HCT116 (cell line): ENCODE data around the gene SPPL2B. TPM values are rescaled to one million over a fixed set of nuclear protein-coding genes. Genes with fewer than 3 reads are reported as not detected.

Experiments
- ATAC-seq: fragments of 200-7000 bp; cut with Tn5 transposase; 2 replicates; pipeline ENCODE4 v1.9.1; 2020; ENCODE audit warnings: mild to moderate bottlenecking, moderate library complexity
- BruUV-seq: library from RNA; stranded (reverse); fragments of 400-500 nt; replicated peaks from 2 replicates; lab custom pipeline; 2021; lab: Mats Ljungman, UMichigan
- CTCF ChIA-PET: fragments of 300-600 bp; sonication (Branson Sonifier 250); formaldehyde crosslinking; loops from one replicate; lab custom pipeline; 2021; ENCODE audit warnings: antibody characterized with exemption; lab: Charles Lee
- POLR2A ChIA-PET: fragments of 300-600, 350-600 bp; sonication (Branson Sonifier 250); formaldehyde crosslinking; loops from one replicate; lab custom pipeline; 2021; ENCODE audit warnings: antibody characterized with exemption; lab: Charles Lee
- RAD21 ChIA-PET, 2 experiments: fragments of 300-600 bp; sonication (Branson Sonifier 250); formaldehyde crosslinking; loops; one replicate each; lab custom pipeline; 2023; ENCODE audit warnings: low total read pairs in 2 of 2; ENCODE audit not compliant: uncharacterized antibody in 2 of 2, unreplicated experiment in 2 of 2, low non-redundant PET in 1 of 2; lab: Charles Lee
- DNase-seq: peaks from one replicate; pipeline ENCODE4 v3.0.0-alpha.2; 2010; ENCODE audit warnings: low read depth, low spot score
- H2AFZ ChIP-seq: fragments of 200-600 bp; shearing (Covaris generic), sonication (generic); 2 replicates; pipeline ENCODE4 v1.6.1; 2017; ENCODE audit warnings: low read depth, mixed run types, mixed read lengths, antibody characterized with exemption, low read length; ENCODE audit not compliant: poor library complexity, severe bottlenecking
- H3K27ac ChIP-seq: 2 replicates; pipeline ENCODE4 v1.5.1; 2012; ENCODE audit warnings: low read depth, low read length
- H3K27me3 ChIP-seq: fragments of 200-600 bp; sonication (generic); 2 replicates; pipeline ENCODE4 v1.6.1; 2016; ENCODE audit warnings: mixed run types, low read length, mixed read lengths; ENCODE audit not compliant: insufficient read depth
- H3K36me3 ChIP-seq, 2 experiments: fragments of 200-500 bp in 1 of 2; fragments of 200-600 bp in 1 of 2; sonication (Bioruptor generic) in 1 of 2; sonication (generic) in 1 of 2; 2 replicates each; pipeline versions ENCODE4 v1.5.1 to v1.6.1; 2014 to 2016; ENCODE audit warnings: low read length in 2 of 2, inconsistent platforms in 1 of 2, mixed read lengths in 1 of 2, mixed run types in 1 of 2; ENCODE audit not compliant: insufficient read depth in 2 of 2, control insufficient read depth in 1 of 2
- H3K4me1 ChIP-seq, 2 experiments: fragments of 200-600 bp in 1 of 2; sonication (generic) in 1 of 2; 2 replicates each; pipeline versions ENCODE4 v1.5.1 to v1.6.1; 2012 to 2017; ENCODE audit warnings: low read length in 2 of 2, inconsistent platforms in 1 of 2, mild to moderate bottlenecking in 1 of 2, mixed read lengths in 1 of 2, mixed run types in 1 of 2, moderate library complexity in 1 of 2; ENCODE audit not compliant: insufficient read depth in 2 of 2, control insufficient read depth in 1 of 2
- H3K4me2 ChIP-seq: fragments of 200-600 bp; sonication (generic); 2 replicates; pipeline ENCODE4 v1.6.1; 2017; ENCODE audit warnings: mixed run types, low read length, mixed read lengths
- H3K4me3 ChIP-seq, 2 experiments: fragments of 200-600 bp in 1 of 2; sonication (generic) in 1 of 2; replicated peaks in 1 of 2; 2 replicates each; pipeline ENCODE4 v1.5.1; 2011 to 2016; ENCODE audit warnings: low read length in 2 of 2, control low read depth in 1 of 2, low read depth in 1 of 2, mild to moderate bottlenecking in 1 of 2, mixed read lengths in 1 of 2, mixed run types in 1 of 2
- H3K79me2 ChIP-seq: fragments of 200-600 bp; sonication (generic); 2 replicates; pipeline ENCODE4 v1.6.1; 2017; ENCODE audit warnings: mild to moderate bottlenecking, mixed run types, low read length, moderate library complexity, mixed read lengths; ENCODE audit not compliant: insufficient read depth
- H3K9ac ChIP-seq: fragments of 200-600 bp; sonication (generic); 2 replicates; pipeline ENCODE4 v1.6.1; 2016; ENCODE audit warnings: low read length, mixed read lengths
- H3K9me2 ChIP-seq: fragments of 200-600 bp; sonication (generic), shearing (Covaris generic); 2 replicates; pipeline ENCODE4 v1.6.1; 2017; ENCODE audit warnings: mixed run types, mild to moderate bottlenecking, moderate library complexity; ENCODE audit not compliant: insufficient read depth
- H3K9me3 ChIP-seq, 2 experiments: fragments of 200-500 bp in 1 of 2; fragments of 200-600 bp in 1 of 2; sonication (Bioruptor generic) in 1 of 2; sonication (generic) in 1 of 2; 2 replicates each; pipeline ENCODE4 v1.6.1; 2014 to 2017; ENCODE audit warnings: low read length in 2 of 2, mixed read lengths in 2 of 2, inconsistent platforms in 1 of 2, low read depth in 1 of 2, mild to moderate bottlenecking in 1 of 2, mixed run types in 1 of 2, moderate library complexity in 1 of 2; ENCODE audit not compliant: control insufficient read depth in 1 of 2, insufficient read depth in 1 of 2
- H4K20me1 ChIP-seq: fragments of 200-600 bp; sonication (generic), shearing (Covaris generic); 2 replicates; pipeline ENCODE4 v1.6.1; 2017; ENCODE audit warnings: mixed run types, mild to moderate bottlenecking, moderate library complexity; ENCODE audit not compliant: insufficient read depth
- JUND ChIP-seq: IDR thresholded peaks from 2 replicates; pipeline ENCODE4 v1.6.1; 2012
- SIN3A ChIP-seq: IDR thresholded peaks from 2 replicates; pipeline ENCODE4 v1.6.1; 2012; ENCODE audit warnings: low read depth
- SP1 ChIP-seq: IDR thresholded peaks from 2 replicates; pipeline ENCODE4 v1.6.1; 2012; ENCODE audit warnings: low read depth
- SRF ChIP-seq: IDR thresholded peaks from 2 replicates; pipeline ENCODE4 v1.6.1; 2012; ENCODE audit warnings: low read depth
- TCF7L2 ChIP-seq: IDR thresholded peaks from 2 replicates; pipeline ENCODE4 v1.7.0; 2011; ENCODE audit warnings: borderline replicate concordance, inconsistent platforms; ENCODE audit not compliant: insufficient read depth, insufficient read length; ENCODE audit errors: extremely low read depth
- ZFX ChIP-seq: fragments of 450-650 bp; IDR thresholded peaks from 2 replicates; pipeline ENCODE4 v1.6.1; 2017
- ZNF274 ChIP-seq: fragments of 200-500 bp; sonication (Bioruptor generic); IDR thresholded peaks from 2 replicates; pipeline ENCODE4 v1.6.1; 2014; ENCODE audit warnings: mild to moderate bottlenecking, low read depth, low read length, inconsistent platforms
- intact Hi-C: fragments of 100-400 bp; cut with micrococcal nuclease; formaldehyde crosslinking; loops from 2 replicates; pipeline ENCODE4 v1.10.0; 2022
- total RNA-seq: library from RNA; stranded (reverse); gene quantifications from one replicate; pipeline ENCODE4 v1.2.1, GENCODE V29; 2021; ENCODE audit not compliant: unreplicated experiment
- TF ChIP-seq, protein P1 (sequence below): IDR thresholded peaks from 2 replicates; pipeline ENCODE4 v1.6.1; 2011; ENCODE audit warnings: mild to moderate bottlenecking, low read length, moderate library complexity; ENCODE audit not compliant: insufficient replicate concordance; ENCODE audit errors: extremely low read depth
- TF ChIP-seq, protein P2 (sequence below): IDR thresholded peaks from 2 replicates; pipeline ENCODE4 v1.6.1; 2012

SPPL2B gene
- total RNA-seq, 1 experiment from 2014 or later, result 83.1 TPM

GRCh38 chr19:2335848-2336247, 7.4 kb downstream of the SPPL2B start:
- no peaks in the 10 kb centered on the region for H3K36me3 ChIP-seq
- no peak overlapping the region for H3K4me2 ChIP-seq
- intact Hi-C loops, result no loop called here
- H4K20me1 ChIP-seq, result no peaks in the 10 kb centered on the region; the same call in 1 of the 2 replicates
- peaks cover 0 to 5% of the 10 kb centered on the region in 2 experiments; a peak in 1 of 4 replicates for H3K4me1 ChIP-seq
- peak overlapping the region; percentile 35; the same call in 1 of the 2 replicates for H3K27ac ChIP-seq
- H2AFZ ChIP-seq, result no peak overlapping the region
- ChIA-PET CTCF (no interaction called here), POLR2A (no interaction called here), RAD21 (no interaction called here)
- no peaks in the 10 kb centered on the region for H3K27me3 ChIP-seq
- no peaks in the 10 kb centered on the region for H3K9me2 ChIP-seq
- H3K9me3 ChIP-seq, result peaks cover 0 to 11% of the 10 kb centered on the region in 2 experiments; a peak in 1 of 4 replicates
- ATAC-seq (no peak), DNase-seq (no peak)
- no peak overlapping the region for H3K4me3 ChIP-seq
- H3K79me2 ChIP-seq, result peaks cover 54% of the 10 kb centered on the region
- no TSS peak for BruUV-seq
- TF ChIP-seq SRF, result no peak
- TF ChIP-seq JUND, result no peak
- TF ChIP-seq SIN3A, result no peak
- TF ChIP-seq, protein P1, sequence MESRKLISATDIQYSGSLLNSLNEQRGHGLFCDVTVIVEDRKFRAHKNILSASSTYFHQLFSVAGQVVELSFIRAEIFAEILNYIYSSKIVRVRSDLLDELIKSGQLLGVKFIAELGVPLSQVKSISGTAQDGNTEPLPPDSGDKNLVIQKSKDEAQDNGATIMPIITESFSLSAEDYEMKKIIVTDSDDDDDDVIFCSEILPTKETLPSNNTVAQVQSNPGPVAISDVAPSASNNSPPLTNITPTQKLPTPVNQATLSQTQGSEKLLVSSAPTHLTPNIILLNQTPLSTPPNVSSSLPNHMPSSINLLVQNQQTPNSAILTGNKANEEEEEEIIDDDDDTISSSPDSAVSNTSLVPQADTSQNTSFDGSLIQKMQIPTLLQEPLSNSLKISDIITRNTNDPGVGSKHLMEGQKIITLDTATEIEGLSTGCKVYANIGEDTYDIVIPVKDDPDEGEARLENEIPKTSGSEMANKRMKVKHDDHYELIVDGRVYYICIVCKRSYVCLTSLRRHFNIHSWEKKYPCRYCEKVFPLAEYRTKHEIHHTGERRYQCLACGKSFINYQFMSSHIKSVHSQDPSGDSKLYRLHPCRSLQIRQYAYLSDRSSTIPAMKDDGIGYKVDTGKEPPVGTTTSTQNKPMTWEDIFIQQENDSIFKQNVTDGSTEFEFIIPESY, result no peak
- no peak for TF ChIP-seq TCF7L2
- no peak overlapping the region for H3K9ac ChIP-seq

DNA sequence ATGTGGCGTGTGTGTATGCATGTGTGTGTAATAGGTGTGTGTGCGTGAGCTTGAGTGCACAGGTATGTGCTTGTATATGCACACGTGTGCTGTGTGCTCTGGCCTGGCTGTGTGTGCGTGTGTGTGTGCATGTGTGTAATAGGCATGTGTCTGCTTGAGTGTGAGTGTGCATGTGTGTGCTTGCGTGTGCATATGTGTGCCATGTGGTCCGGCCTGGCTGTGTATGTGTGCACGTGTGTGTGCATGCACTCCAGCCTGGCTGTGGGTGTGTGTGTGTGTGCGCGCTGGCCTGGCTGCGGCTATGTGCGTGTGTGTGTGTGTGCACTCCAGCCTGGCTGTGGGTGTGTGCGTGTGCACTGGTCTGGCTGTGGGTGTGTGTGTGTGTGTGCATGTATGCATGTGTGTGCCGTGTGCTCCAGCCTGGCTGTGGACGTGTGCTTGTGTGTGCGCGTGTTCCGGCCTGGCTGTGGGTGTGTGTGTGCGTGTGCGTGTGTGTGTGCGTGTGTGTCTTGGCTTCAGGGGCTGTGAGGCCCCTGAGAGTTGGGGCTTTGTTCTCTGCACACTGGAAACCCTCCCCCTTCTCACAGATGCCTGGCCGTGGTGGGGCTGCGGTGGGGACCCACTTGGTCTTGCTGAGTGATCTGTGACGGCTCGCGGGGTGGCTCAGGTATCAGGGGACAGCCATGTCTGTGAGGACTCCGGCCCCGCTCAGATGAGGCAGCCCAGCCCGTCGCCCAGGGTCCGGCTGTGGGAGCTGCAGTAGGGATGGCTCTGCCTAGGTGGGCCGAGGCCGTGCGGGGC, 8.2 kb downstream of the SPPL2B start:
- ChIA-PET POLR2A (no interaction called here), CTCF (no interaction called here), RAD21 (no interaction called here)
- Histone ChIP-seq H3K9ac (no peak overlapping the region), H3K27ac (peak overlapping the region; percentile 40; the same call in 1 of the 2 replicates), H3K79me2 (peaks cover 45% of the 10 kb centered on the region), H4K20me1 (no peaks in the 10 kb centered on the region; the same call in 1 of the 2 replicates), H3K4me1 (no peaks in the 10 kb centered on the region), H3K9me2 (no peaks in the 10 kb centered on the region), H3K36me3 (no peaks in the 10 kb centered on the region), H3K27me3 (no peaks in the 10 kb centered on the region), H3K9me3 (peaks cover 0 to 11% of the 10 kb centered on the region in 2 experiments; a peak in 1 of 4 replicates), H3K4me3 (no peak overlapping the region), H3K4me2 (no peak overlapping the region), H2AFZ (no peak overlapping the region)
- no TSS peak for BruUV-seq
- no peak for DNase-seq
- intact Hi-C loops, result no loop called here
- no peak for TF ChIP-seq ZNF274
- TF ChIP-seq ZFX, result no peak
- TF ChIP-seq SP1, result no peak
- TF ChIP-seq, protein P2, sequence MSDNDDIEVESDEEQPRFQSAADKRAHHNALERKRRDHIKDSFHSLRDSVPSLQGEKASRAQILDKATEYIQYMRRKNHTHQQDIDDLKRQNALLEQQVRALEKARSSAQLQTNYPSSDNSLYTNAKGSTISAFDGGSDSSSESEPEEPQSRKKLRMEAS, result no peak
- no peak for TF ChIP-seq TCF7L2
- TF ChIP-seq, all 23 proteins: peak for 0
- no peak for ATAC-seq
